Activated CD8-positive, alpha-beta memory T cell treated with anti-CD3 and anti-CD28 coated beads, Interleukin-2, amount 50 U/mL, for 4 hours (primary cell): ENCODE data around the gene GPR108.
"Not testable (repeated sequence)": the region's sequence is repeated elsewhere in the genome, so short reads cannot be mapped to it uniquely, and the experiment has no call there.

Source experiments
- DNase-seq: peaks from one replicate; pipeline ENCODE4 v3.0.0-alpha.2; 2020

GPR108 gene

DNA sequence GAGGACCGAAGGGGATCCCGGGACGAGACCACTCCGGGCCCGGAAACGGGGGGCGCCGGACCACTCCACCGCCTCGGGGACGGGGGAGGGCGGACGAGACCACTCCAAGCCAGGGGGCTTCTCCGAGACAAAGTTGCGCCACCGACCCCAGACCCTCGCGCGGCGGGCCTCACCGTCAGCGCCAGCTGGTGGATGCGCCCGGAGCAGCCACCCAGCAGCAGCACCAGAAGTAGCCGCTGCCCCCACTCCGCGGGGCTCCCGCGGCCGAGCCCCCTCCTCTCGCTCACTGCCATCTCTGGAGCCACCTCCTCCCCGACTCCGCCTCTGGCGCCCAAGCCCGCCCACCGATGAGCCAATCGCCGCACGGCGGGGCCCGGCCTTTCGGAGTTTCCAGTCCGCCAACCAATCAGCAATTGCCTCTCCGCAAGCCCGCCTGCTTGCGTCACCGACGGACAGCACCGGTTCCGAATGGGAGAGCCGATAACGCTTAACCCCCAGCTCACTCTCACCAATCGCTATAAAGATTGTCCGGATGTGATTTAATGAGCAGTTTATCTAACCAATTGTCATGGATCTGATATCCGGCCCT is at the start of gene GPR108:
Gene GPR108, minus strand, starts transcription at position 297 of the 589 bp plus-strand sequence. Its CDS starts 4 bp downstream, at position 293.
- peak; percentile 98 for DNase-seq

DNA sequence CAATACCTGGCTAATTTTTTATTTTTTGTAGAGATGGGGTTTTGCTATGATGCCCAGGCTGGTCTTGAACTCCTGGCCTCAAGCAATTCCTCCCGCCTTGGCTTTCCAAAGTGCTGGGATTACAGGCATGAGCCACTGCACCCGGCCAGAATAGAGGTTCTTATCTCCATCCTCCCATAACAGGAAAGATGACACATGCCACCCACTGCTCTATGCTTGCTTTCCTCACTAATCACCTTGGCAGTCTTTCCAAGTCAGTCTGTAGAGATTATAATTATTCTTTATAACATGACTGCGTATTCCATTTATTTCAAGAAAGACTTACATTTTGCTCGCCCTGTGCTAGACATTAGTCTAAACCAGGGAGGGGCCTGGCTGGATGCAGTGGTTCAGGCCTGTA is 41.8 kb upstream of the GPR108 start:
- no peak for DNase-seq

DNA sequence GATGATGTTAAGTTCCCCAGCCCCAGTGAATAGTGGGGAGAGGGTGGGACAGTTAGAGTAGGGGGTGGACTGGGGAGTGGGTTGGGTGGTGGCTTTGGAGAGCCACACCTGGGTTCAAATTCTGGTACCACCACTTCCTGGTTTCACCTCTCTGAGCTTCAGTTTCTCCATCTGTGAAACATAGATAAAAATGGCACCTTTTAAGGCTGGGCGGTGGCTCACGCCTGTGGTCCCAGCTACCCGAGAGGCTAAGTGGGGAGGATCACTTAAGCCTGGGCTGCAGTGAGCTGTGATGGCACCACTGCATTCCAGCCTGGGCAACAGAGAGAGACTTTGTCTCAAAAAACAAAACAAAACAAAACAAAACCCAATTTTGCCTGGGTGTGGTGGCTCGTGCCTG is 41.0 kb upstream of the GPR108 start:
- DNase-seq, result no peak

DNA sequence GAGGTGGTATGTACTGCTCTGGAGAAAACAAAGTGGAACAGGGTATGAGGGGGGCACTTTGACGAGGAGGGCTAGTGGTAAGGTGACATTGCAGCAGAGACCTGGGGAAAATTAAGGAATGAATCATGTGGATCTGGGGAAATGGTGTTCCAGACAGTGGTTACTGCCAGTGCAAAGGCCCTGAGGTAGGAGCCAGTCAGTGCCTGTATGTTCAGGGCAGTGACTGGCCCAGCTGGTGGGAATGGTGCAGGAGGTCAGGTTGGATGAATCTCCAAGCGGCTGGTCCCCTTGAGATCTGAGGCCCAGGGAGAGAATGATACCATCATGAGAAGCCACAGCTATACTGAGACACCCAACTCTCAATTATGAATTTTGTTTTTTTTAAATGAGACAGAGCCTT is 40.1 kb upstream of the GPR108 start:
- DNase-seq, result no peak

DNA sequence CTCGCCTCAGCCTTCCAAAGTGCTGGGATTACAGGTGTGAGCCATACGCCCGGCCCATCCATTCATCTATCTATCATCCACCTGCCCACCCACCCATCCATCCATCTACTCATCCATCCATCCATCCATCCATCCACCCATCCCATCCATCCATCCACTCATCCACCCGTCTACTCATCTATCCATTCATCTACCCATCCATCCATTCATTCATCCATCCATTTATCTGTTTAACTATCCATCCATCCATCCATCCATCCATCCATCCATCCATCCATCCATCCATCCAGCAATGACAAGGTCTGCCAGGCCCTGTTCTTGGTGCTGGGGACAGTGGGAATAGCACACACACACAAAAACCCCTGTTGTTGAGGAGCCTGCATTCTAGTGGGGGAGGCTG is 39.6 kb upstream of the GPR108 start:
- DNase-seq, result no peak

DNA sequence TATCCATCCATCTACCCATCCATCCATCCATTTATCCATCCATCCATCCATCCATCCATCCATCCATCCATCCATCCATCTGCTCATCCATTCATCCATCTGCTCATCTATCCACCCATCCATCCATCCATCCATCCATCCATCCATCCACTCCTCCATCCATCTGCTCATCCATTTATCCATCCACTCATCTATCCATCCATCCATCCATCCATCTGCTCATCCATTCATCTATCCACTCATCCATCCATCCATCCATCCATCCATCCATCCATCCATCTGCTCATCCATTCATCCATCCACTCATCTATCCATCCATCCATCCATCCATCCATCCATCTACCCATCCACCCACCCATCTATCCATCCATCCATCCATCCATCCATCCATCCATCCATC is 38.7 kb upstream of the GPR108 start:
- DNase-seq, result not testable (repeated sequence)

DNA sequence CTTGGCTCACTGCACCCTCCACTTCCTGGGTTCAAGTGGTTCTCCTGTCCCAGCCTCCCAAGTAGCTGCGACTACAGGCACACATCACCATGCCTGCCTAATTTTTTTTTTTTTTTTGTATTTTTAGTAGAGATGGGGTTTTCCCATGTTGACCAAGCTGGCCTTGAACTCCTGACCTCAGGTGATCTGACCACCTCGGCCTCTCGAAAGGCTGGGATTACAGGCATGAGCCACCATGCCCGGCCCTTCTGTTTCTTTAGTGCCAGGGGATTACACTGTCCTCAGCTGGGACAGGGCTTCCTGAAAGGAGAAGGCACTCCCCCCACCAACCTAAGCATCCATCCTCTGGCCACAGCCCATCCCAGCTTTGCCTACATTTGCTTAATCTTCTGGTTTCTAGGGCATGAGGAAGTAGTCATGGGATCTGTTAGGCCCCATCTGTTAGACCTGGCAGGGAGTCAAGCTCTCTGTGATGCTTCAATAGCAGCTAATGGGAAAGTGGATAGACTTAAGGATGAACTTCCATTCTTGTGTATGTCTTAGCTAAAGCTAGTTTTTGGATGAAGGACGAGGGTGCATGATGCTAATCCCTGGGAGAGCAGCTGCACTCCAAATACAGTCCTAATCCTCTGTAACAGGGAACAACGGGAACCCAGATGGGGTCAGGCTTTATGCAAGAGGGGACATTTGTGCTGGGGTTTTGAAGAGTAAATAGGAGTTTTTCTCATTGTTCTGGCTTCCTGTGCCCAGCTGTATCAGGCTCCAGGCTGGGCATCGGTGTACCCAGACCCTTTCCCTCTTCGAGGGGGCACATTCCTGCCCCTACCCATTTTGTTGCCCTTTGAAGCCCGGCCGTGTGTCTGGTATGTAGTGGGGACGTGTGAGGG is 37.7 kb upstream of the GPR108 start:
- DNase-seq, result no peak

DNA sequence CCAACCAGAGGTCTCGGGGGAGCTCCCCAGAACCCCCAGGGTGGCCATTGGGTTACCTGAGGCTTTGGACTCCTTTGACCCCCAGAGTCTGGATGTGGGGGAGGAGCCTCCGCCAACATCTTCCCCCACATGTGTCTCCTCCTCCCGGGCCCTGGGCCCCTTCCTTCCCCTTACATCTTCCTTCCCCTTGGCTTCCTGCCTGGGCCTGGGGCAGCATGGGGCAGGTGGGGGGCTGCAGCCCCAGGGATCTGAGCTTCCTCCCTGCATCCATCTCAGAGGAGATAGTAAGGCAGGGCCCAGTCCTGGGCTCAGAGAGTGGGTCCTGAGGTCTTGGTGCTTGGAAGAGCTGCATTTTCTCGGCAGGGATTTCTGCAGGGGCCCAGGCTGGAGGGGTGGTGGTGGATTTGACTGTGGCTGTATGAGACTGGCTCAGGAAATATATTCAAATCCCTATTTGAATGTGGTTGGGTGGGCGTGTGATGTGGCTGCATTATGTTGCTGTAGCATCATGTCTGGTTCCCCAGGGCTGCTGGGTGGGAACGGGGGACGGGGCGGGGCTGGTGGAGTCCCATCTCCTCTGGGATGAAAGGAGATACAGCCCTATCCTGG is 36.0 kb upstream of the GPR108 start:
- peak; percentile 46 for DNase-seq

DNA sequence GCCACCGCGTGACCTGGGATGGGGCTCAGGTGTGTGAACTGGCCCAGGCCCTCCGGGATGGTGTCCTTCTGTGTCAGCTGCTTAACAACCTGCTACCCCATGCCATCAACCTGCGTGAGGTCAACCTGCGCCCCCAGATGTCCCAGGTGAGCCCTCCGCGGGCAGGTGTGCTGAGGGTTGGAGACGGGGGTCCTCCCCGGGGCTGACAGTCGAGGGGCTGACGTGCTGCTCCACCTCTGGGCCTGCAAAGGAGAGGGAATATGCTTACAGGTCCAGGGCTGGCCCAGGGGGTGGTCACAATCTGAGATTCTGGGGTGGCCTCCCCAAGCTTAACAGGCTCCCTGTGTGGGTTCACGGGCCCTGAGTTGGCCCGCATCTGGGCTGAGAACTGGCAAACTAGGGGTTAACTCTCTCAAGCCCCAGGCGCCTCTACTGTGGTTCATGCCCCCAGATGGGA is 35.5 kb upstream of the GPR108 start:
- DNase-seq, result no peak

DNA sequence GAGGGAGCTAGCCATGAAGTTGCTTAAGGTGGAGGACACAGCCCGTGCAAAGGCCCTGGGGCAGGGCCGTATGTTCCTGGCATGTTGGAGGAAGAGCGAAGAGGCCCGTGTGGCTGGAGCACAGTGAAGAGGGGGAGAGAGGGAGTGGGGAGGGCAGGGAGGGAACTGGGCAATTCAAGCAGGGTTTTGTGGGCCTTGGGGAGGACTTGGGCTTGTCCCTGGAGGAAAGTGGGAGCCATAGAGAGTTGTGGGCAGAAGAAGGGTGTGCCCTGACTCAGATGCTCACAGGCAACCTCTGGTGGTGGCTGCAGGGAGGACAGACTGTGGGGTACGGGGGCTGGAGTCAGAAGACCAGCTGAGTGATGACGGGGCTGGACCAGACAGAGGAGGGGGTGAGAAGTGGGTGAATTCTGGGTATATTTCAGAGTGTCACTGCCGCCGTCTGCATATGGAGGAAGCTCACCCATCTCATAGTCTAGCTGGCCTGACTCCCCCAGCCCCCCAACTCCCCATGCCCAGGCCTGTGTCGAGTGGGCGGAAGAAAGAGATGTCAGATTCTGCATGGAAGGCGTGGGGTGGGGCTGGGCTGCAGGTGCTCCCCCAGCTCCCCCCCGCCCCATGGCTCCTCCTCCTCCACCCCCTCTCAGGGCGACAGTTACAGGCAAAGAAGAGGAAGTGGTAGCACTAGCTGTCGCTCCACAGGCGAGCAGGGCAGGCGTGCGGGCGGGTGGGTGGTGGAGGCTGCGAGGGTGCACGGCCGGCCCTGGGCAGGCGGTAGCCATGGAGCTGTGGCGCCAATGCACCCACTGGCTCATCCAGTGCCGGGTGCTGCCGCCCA is 34.9 kb upstream of the GPR108 start, which contains the start of gene VAV1:
Gene VAV1, plus strand, starts transcription at position 681 of the 838 bp plus-strand sequence. Its CDS starts 100 bp downstream, at position 781.
- peak; percentile 80 for DNase-seq

DNA sequence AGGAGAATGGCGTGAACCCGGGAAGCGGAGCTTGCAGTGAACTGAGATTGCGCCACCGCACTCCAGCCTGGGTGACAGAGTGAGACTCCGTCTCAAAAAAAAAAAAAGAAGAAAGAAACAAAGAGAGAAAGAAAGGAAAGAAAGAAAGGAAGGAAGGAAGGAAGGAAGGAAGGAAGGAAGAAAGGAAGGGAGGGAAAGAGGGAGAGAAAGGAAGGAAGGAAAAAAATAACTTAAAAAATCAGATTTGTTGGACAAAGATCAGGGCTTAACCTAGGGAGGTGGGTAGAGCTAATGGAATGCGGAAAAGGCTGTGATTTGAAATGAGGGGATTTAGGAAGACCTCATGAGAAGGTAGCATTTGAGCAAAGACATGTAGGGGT is 34.3 kb upstream of the GPR108 start:
- not testable (repeated sequence) for DNase-seq

DNA sequence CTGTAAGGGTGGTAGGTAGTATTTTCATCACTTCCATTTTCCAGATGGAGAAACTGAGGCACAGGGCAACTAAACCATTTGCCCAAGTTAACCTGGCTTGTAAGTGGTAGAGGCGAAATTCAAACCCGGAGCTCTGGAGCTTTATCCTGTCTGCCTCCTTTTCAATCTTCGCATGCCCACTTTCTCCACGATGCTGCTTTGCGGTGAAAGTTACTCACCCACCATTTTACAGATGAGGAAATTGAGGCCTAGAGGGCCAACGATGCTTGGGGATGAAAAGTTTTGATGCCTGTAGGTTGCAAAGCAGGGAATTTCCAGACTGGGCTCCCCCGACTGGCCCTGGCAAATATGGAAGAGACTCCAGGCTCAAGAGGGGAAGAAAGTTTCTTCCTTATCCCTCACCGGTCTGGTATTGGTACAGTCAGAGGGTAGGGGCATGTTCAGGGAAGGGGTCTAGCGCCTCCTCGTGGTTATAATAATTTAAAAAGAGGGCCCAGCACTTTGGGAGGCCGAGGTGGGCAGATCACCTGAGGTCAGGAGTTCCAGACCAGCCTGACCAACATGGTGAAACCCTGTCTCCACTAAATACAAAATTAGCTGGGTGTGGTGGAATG is 31.7 kb upstream of the GPR108 start:
- DNase-seq, result no peak

DNA sequence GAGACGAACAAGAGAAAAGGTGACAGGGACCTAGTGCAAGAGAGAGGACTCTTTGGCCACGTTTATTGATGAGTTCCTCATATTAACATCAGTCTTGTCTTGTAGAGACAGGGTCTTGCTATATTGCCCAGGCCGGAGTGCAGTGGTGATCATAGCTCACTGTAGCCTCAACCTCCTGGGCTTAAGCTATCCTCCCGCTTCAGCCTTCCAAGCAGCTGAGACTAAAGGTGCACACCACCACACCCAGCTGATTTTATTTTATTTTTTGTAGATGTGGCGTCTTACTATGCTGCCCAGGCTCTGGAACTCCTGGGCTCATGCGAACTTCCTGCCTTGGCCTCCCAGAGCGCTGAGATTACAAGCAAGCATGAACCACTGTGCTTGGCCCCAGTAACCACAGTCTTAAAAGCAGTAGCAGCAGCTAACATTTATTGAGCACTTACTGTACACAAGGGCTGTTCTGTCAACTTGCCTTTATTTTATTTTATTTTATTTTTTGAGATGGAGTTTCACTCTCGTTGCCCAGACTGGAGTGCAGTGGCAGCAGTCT is 30.9 kb upstream of the GPR108 start:
- no peak for DNase-seq

DNA sequence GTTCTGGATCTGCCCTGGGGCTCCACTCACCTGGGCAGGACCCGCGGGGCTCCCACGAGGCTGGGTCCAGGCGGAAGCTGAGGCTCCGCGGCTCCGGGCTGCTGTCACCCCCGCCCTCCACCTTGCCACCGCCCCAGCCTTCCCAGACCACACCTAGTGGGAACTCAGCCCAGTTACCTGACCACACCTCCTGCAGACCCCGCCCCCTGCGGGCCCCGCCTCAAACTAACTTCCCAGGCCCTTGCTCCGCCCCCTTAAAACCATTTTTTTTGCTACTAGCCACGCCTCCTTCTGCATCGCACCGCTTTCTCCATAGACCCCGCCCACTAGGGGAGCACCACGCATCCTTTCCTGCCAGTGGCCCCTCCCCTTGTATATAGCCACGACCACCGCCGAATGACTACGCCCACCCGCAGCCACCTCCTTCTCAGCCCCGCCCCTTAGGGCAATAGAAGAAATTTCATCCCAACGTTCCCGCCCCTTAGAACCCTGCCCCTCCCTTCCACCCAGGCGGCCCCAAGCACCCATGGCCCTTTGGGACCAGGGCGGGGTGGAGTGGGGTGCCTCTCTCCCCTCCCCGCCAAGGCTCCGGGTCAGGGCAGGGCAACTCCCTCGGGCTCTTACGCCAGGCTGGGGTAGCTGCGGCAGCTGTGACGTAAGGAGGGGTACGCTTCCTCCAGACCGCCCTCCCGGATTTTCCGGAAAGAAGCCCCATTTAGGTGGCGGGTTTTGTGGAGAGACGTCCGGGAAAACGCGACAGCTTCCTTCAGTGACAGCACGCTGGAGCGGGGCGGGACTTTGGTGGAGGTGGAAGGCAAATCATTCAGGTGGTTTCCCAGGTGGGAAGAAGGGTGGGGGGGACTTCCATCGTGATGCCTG is 30.2 kb upstream of the GPR108 start, which contains the start of gene SH2D3A:
Gene SH2D3A, minus strand, starts transcription at position 79 of the 879 bp plus-strand sequence. CDS start 3,687 bp downstream, outside the sequence.
- DNase-seq, result peak; percentile 95

DNA sequence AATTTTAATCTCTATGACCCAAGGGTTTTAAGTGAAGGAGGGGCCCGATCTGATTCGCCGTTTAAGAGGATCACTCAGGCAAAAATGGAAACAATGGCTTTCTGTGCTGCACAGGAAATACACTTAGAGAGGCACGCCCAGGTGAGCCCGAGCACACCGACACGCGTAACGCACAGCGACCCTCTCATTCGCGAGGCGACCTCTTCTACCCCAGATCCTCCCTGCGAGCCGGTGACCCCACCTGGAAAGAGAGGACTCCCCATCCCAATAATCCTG is 29.6 kb upstream of the GPR108 start:
- no peak for DNase-seq

DNA sequence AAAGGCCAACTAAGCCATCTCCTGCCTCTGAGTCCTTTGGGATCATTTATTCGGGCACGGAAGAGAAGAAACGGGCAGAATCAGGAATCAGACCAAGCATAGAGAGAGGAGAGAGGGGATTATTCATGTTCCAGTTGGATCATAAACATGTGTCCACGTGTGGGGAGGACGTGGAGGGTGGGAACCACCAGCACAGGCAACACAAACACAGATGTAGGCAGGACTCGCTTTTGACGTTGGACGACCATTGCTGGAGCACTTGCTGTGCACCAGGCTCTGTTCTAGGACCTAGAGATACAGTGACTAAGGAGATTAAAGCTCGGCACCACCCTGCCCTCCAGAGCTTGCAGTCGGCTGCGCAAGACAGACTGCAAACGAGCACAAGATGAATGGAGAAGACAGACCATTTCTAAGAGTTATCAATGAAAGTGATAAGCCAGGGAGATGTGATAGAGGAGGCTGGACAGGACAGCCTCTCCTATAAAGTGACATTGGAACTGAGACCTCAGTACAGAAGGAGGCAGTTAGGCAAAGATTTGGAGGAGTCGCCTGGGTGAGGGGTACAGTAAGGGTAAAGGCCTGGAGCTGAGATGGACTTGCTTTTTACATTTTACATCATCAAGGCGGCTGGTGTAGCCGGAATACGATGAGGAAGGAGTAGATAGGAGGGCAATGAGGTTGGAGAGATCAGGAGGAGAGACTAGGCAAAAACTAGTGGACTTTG is 29.1 kb upstream of the GPR108 start:
- DNase-seq, result no peak

DNA sequence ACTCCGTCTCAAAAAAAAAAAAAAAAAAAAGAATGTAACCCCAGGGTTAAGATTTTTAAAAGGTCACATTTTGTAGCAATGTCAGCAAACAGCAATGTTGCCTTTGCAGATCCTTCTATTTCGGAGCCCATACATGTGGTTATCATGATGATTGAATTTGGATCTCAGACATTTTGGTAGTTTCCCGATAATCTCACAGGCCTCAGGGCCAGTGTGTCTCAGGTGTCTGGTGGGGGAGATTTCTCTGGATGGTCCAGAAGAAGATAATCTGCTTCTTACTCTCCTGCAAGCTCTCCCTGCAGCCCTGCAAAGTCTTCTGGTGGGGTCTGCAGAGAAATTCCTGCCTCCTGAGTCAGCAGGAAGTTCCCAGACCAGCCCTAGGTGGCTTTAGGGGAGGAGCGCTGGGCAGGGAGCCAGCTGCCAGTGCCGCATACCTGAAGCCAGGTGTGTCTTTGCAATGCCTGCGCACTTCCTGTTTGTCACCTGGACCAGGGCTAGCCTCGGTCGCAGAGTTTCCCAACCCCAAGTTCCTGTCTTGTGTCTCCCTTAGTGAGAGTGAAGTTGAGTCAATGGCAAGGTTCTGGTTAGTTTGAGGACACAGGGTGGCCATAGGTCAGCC is 28.5 kb upstream of the GPR108 start:
- DNase-seq, result no peak

DNA sequence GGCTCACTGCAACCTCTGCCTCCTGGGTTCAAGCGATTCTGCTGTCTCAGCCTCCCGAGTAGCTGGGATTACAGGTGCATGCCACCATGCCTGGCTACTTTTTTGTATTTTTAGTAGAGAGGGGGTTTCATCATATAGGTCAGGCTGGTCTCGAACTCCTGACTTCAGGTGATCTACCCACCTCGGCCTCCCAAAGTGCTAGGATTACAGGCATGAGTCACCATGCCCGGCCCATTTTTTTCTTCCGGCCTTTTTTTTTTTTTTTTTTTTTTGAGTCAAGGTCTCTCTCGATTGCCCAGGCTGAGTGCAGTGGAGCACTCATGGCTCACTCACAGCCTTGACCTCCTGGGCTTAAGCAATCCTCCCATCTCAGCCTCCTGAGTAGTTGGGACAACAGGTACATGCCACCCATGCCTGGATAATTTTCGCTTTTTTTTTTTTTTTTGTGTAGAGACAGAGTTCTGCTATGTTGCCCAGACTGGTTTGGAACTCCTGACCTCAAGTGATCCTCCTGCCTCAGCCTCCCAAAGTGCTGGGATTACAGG is 24.9 kb upstream of the GPR108 start:
- DNase-seq, result not testable (repeated sequence)

DNA sequence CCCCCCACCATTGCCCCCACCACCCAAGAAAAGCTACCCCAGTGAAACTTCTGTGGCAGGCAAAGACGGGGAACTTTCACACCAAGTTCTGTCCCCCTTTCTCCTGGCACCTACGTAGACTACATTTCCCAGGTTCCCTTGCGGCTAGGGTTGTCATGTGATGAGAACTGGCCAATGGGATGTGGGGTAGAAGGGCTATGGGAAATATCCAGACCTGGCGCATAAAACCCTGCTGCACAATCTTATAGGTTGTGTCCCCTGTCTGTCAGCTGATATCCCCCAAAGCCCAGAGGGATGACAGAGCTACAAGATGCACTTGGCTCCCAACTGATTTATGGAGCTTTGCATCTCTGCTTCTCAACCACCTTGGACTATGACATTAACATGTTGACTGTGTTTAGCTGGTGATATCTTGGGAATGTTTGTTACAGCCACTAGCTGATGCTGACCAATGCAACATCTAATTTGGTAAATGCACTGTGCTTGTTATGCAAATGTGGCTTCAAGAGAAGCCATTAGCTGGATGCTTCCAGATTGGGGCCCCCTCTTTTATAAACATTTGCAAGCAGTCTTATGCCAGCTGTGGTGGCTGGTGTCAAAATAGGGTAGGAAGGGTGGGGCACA is 23.8 kb upstream of the GPR108 start:
- no peak for DNase-seq
